GM12878 (cell line): ENCODE data around the gene PAXX. TPM values are rescaled to one million over a fixed set of nuclear protein-coding genes. Genes with fewer than 3 reads are reported as not detected.

Source experiments
- ATAC-seq: fragments of 200-7000 bp; cut with Tn5 transposase; 3 replicates; pipeline ENCODE4 v1.9.1; 2020; ENCODE audit warnings: mild to moderate bottlenecking, moderate library complexity
- BruUV-seq: library from RNA; stranded (reverse); fragments of 400-500 nt; replicated peaks from 2 replicates; lab custom pipeline; 2021; lab: Mats Ljungman, UMichigan
- CTCF ChIA-PET: fragments of 300-600 bp; sonication (Branson Sonifier 250); formaldehyde crosslinking; extraction: SDS; loops from one replicate; lab custom pipeline; 2021; ENCODE audit warnings: inconsistent platforms; lab: Yijun Ruan, JAX
- POLR2A ChIA-PET: fragments of 350-600 bp; formaldehyde crosslinking; extraction: SDS; loops from one replicate; lab custom pipeline; 2021; ENCODE audit warnings: inconsistent platforms; lab: Charles Lee
- RAD21 ChIA-PET: fragments of 300-600 bp; sonication (Branson Sonifier 250); formaldehyde crosslinking; loops from one replicate; lab custom pipeline; 2023; ENCODE audit warnings: antibody characterized with exemption; ENCODE audit not compliant: unreplicated experiment; lab: Charles Lee
- SMC1A ChIA-PET: fragments of 300-600 bp; sonication (Branson Sonifier 250); formaldehyde crosslinking; loops from one replicate; lab custom pipeline; 2023; ENCODE audit not compliant: unreplicated experiment, uncharacterized antibody; lab: Charles Lee
- DNase-seq: peaks from one replicate; pipeline ENCODE4 v3.0.0-alpha.2; 2011; ENCODE audit warnings: low read depth, low spot score
- FAIRE-seq: peaks from 3 replicates; lab custom pipeline; 2011; peaks lifted over from hg19 to GRCh38; lab: Jason Lieb, UNC
- H2AFZ ChIP-seq: 2 replicates; pipeline ENCODE4 v1.6.0; 2011; ENCODE audit warnings: low read depth, low read length, control low read depth; ENCODE audit not compliant: control insufficient read depth
- H3K27ac ChIP-seq: 2 replicates; pipeline ENCODE4 v1.5.1; 2011; ENCODE audit warnings: control low read depth; ENCODE audit not compliant: control insufficient read depth, insufficient read depth
- H3K27me3 ChIP-seq, 2 experiments: replicated peaks in 1 of 2; 2 replicates each; pipeline versions ENCODE4 v1.6.0 to v1.6.1; 2011; ENCODE audit warnings: low read length in 1 of 2; ENCODE audit not compliant: control insufficient read depth in 2 of 2, insufficient read depth in 2 of 2
- H3K36me3 ChIP-seq, 2 experiments: 2 replicates each; pipeline ENCODE4 v1.5.1; 2011; ENCODE audit warnings: low read length in 1 of 2; ENCODE audit not compliant: control insufficient read depth in 2 of 2, insufficient read depth in 2 of 2
- H3K4me1 ChIP-seq: 2 replicates; pipeline ENCODE4 v1.6.1; 2011; ENCODE audit warnings: mild to moderate bottlenecking, low read length, moderate library complexity, mixed read lengths; ENCODE audit not compliant: control insufficient read depth, insufficient read depth
- H3K4me2 ChIP-seq: 2 replicates; pipeline ENCODE4 v1.6.0; 2011; ENCODE audit warnings: control low read depth; ENCODE audit not compliant: control insufficient read depth, insufficient read depth
- H3K4me3 ChIP-seq: fragments of 200-600 bp; sonication (generic); 2 replicates; pipeline ENCODE4 v1.5.1; 2016
- H3K79me2 ChIP-seq: 2 replicates; pipeline ENCODE4 v1.6.0; 2011; ENCODE audit warnings: low read length; ENCODE audit not compliant: control insufficient read depth, insufficient read depth
- H3K9ac ChIP-seq: 2 replicates; pipeline ENCODE4 v1.8.0; 2011; ENCODE audit warnings: low read length, control low read depth, mixed read lengths; ENCODE audit not compliant: control insufficient read depth, insufficient read depth
- H3K9me3 ChIP-seq: replicated peaks from 3 replicates; pipeline ENCODE4 v1.5.1; 2011; ENCODE audit warnings: mild to moderate bottlenecking, low read length; ENCODE audit not compliant: control insufficient read depth, insufficient read depth
- H4K20me1 ChIP-seq: 2 replicates; pipeline ENCODE4 v1.6.0; 2011; ENCODE audit not compliant: control insufficient read depth, insufficient read depth
- ATF7 ChIP-seq: fragments of 450-650 bp; IDR thresholded peaks from 2 replicates; pipeline ENCODE4 v1.6.1; 2016; ENCODE audit warnings: low read depth, mild to moderate bottlenecking
- CEBPZ ChIP-seq: fragments of 150-350 bp; IDR thresholded peaks from 2 replicates; pipeline ENCODE4 v1.6.1; 2016; ENCODE audit warnings: low read depth, low read length
- CTCF ChIP-seq, 3 experiments: IDR thresholded peaks in 2 of 3; conservative IDR thresholded peaks in 1 of 3; 2 replicates each; pipeline ENCODE4 v1.5.1; 2011; ENCODE audit warnings: low read depth in 3 of 3, low read length in 3 of 3, mild to moderate bottlenecking in 3 of 3, control low read depth in 2 of 3, moderate library complexity in 2 of 3, inconsistent platforms in 1 of 3, mixed read lengths in 1 of 3; ENCODE audit not compliant: control insufficient read depth in 2 of 3, insufficient read depth in 1 of 3; ENCODE audit errors: extremely low read depth in 1 of 3
- EED ChIP-seq: sonication (generic); IDR thresholded peaks from 2 replicates; pipeline ENCODE4 v1.6.1; 2016; ENCODE audit warnings: antibody characterized with exemption, low read depth
- HCFC1 ChIP-seq: fragments of 150-350 bp; IDR thresholded peaks from 2 replicates; pipeline ENCODE4 v1.6.1; 2014; ENCODE audit warnings: low read length
- IRF3 ChIP-seq: fragments of 450-650 bp; IDR thresholded peaks from 2 replicates; pipeline ENCODE4 v1.6.1; 2014; ENCODE audit warnings: mild to moderate bottlenecking
- RAD51 ChIP-seq: fragments of 450-650 bp; IDR thresholded peaks from 2 replicates; pipeline ENCODE4 v1.6.1; 2016; ENCODE audit warnings: moderate library complexity, mild to moderate bottlenecking, inconsistent platforms
- SRF ChIP-seq, 2 experiments: IDR thresholded peaks; 2 replicates each; pipeline ENCODE4 v1.6.1; 2011; ENCODE audit warnings: low read depth in 2 of 2, low read length in 2 of 2, mild to moderate bottlenecking in 1 of 2, moderate library complexity in 1 of 2
- WGBS: methylation state at CpG from one replicate; pipeline ENCODE4 v1.1.6; 2016; ENCODE audit warnings: low lambda C conversion rate; ENCODE audit not compliant: insufficient replicate concordance, insufficient coverage; ENCODE audit errors: missing lambda C conversion rate; 5-methylcytosine and 5-hydroxymethylcytosine counted together
- in situ Hi-C: fragments of 300-500 bp; cut with MboI; formaldehyde crosslinking; loops from 9 replicates; pipeline ENCODE4 v1.14.3; 2018; ENCODE audit warnings: mixed read lengths
- intact Hi-C: fragments of 100-400 bp; cut with micrococcal nuclease; formaldehyde crosslinking; loops from one replicate; pipeline ENCODE4 v1.14.2; 2022; ENCODE audit not compliant: unreplicated experiment
- polyA plus RNA-seq, 11 experiments: library from polyadenylated mRNA; depleted of rRNA in 4 of 11; unstranded in 6 of 11; stranded (reverse) in 5 of 11; fragments of >200 nt; fragmentation: Nextera tagmentation in 4 of 11; fragmentation: Illumina TruSeq in 1 of 11; extraction: Ambion mirVana in 4 of 11; extraction: Trizol in 1 of 11; gene quantifications; 1 replicate in 1 of 11; 2 replicates in 10 of 11; pipeline versions ENCODE4 v1.2.1 to v1.2.3, GENCODE V29; 2011 to 2016; ENCODE audit warnings: inconsistent platforms in 2 of 11, missing spikeins in 2 of 11, low read depth in 1 of 11
- total RNA-seq, 4 experiments: library from RNA; depleted of rRNA in 3 of 4; stranded (reverse); fragments of >200 nt in 3 of 4; fragmentation: Illumina TruSeq in 1 of 4; extraction: Trizol in 1 of 4; gene quantifications; 2 replicates each; pipeline versions ENCODE4 v1.2.1 to v1.2.3, GENCODE V29; 2013 to 2021

Gene PAXX
- total and polyA plus RNA-seq, 10 of the 15 experiments (the other 5 are each of a cell fraction or from before 2014, with no cell fraction given) = 0.18 to 60.6 (median 29.5) TPM

GRCh38 chr9:137038916-137039315 lies 46.7 kb downstream of the PAXX start:
- ChIA-PET CTCF (interaction anchor here (1.0 to 2.2 kb wide), 3 partner anchors 9 to 91 kb away, joined by 3 to 9 read pairs (median 5); no protein-coding TSS in a partner anchor), POLR2A (no interaction called here), SMC1A (no interaction called here)
- intact Hi-C loops = loop anchor here (5.0 kb wide), 1 partner anchor 192 kb away; the partner anchor contains the start of gene PHPT1
- H3K27me3 ChIP-seq = peaks cover 2 to 5% of the 10 kb centered on the region in 2 experiments; a peak in 2 of 4 replicates
- H3K9me3 ChIP-seq = no peaks in the 10 kb centered on the region
- FAIRE-seq = no peak
- no peak overlapping the region for H3K4me3 ChIP-seq
- TF ChIP-seq IRF3 (no peak), ATF7 (no peak), EED (no peak), SRF (IDR thresholded peaks at IDR 0.05; ENCODE audit: low read depth in 2 of 2, low read length in 2 of 2) (no peak), HCFC1 (no peak), CEBPZ (no peak), RAD51 (no peak), CTCF (IDR thresholded peaks at IDR 0.05 in 2 of 3, conservative IDR thresholded peaks at IDR 0.05 in 1 of 3; ENCODE audit: control insufficient read depth in 2 of 3, extremely low read depth in 1 of 3, insufficient read depth in 1 of 3, low read depth in 3 of 3, low read length in 3 of 3) (no peak)
- TF ChIP-seq, all 136 proteins: peak for 0
- Histone ChIP-seq H3K27ac (no peak overlapping the region), H3K9ac (no peak overlapping the region), H3K4me2 (no peak overlapping the region), H3K4me1 (peaks cover 10% of the 10 kb centered on the region), H3K79me2 (no peaks in the 10 kb centered on the region), H4K20me1 (no peaks in the 10 kb centered on the region), H2AFZ (no peak overlapping the region), H3K36me3 (no peaks in the 10 kb centered on the region)
- in situ Hi-C loops = loop anchor here (5.0 kb wide), 2 partner anchors 92 to 242 kb away; partner anchors contain the start of genes C8G and CCDC183
- WGBS = 22% methylated on average over 9 of the region's 9 CpGs
- no peak for ATAC-seq
- RAD21 ChIA-PET = interaction anchor here (1.8 kb wide), 1 partner anchor 91 kb away, joined by 6 read pairs; no protein-coding TSS in a partner anchor
- BruUV-seq = no TSS peak
- DNase-seq = no peak
